GM21786 (cell line): ENCODE results near the gene PLA2G2C.
"Not testable (repeated sequence)": the region's sequence is repeated elsewhere in the genome, so short reads cannot be mapped to it uniquely, and the experiment has no call there.

ENCODE experiments used
- ATAC-seq: cut with Tn5 transposase; IDR thresholded peaks from one replicate; pipeline ENCODE4 v1.9.1; 2021; ENCODE audit not compliant: unreplicated experiment

The PLA2G2C gene, protein sequence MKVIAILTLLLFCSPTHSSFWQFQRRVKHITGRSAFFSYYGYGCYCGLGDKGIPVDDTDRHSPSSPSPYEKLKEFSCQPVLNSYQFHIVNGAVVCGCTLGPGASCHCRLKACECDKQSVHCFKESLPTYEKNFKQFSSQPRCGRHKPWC

DNA sequence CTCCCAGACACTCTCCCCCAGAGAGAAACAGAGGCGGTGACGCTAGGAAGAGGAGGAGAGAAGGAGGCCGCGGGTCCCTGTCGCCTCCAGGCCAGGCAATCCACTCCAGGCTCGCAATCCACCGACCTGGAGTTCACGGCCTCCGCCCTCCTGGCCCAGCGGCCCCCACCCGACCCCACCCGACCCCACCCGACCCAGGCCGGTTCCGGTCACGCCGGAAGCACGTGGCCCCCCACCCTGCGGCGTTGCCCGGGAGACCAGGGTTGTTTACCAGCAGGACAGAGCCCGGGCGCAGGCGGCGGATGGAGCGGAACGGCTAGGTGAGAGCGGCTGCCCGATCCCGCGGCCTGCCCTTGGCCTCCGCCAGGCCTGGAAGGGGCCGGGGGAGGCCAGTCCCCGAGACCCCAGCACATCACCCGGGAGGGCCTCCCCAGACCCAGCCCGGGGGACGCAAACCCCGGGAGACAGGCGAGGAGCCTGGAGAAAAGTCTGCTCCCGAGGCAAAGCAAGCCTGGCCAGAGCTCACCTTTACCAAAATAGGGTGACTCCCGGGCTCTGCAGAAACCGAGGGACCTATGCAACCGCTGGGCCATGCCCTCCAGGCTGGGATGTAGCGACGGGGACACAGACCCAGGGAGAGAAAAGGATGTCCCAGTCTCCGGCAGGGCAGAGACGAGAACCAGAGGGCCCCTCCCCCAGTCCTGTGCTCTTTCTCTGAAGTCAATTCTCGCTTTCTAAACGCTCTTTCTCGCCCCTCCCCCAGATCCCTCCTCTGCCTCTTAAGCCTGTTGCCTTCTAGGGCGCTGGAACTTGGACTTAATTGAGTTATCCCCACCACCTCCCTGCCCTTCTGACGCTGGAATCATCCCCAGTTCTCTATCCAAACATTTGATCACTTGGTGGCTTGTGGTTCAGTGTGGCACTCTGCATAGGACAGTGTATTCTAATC, at the start of gene PLA2G2C, which contains the start of gene UBXN10:
TSS of gene PLA2G2C (minus strand) at position 685 of the 949 bp plus-strand sequence. CDS start 9,155 bp downstream, outside the sequence.
TSS of gene UBXN10 (plus strand) at position 263 of the 949 bp plus-strand sequence. CDS start 4,466 bp downstream, outside the sequence.
- no peak for ATAC-seq

DNA sequence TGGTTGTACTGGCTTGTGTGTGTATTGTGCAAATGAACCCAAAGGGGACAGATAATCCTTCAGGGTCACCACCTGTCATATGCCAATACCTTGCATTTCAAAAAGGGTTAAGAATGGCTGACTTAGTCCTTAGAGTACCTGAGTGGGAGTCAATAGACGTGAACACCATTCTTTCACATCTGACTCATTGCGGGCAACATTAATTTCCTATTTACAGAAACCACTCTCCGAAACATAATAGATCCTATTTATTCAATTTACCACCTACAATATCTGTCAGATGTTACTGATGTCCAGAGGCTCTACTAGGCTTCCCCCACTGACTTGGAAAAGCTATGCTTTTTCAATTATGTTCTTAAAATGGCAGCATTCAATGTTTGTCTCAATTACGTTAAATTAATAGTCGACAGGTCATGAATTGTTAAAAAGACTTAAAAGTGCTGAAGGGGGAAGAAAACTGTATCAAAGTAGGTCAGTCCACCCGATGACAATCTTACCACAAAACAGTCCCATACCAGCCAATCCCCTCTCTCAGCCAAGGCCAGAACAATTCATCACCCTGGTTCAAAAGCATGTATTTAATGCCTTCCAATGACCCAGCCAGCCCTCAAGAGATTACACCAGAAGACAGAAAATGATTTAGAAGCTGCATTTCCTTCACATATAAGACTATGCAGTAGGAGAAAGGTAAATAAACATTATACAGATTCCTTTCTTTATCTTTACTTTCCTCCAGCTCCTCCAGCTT, 48.6 kb upstream of the PLA2G2C start:
- ATAC-seq: no peak

DNA sequence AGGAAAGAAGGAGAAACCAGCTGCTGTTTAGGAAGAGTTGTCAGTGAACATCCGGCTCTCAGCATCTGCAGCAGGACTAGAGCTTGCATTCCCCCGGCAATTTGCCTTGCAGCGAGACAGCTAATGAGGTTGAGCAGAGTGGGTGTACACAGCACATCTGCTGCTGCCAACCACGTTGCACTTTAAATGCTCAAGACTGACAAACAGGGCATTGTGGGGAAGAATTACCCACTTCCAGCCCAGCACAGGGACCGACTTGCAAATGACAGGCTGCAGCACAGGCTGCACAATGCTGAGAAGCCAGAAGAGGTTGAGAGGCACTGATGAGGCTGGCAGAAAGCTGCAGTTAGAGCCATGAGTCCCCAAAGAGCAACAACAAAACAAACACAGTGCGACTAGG, 47.5 kb upstream of the PLA2G2C start:
- ATAC-seq: no peak

DNA sequence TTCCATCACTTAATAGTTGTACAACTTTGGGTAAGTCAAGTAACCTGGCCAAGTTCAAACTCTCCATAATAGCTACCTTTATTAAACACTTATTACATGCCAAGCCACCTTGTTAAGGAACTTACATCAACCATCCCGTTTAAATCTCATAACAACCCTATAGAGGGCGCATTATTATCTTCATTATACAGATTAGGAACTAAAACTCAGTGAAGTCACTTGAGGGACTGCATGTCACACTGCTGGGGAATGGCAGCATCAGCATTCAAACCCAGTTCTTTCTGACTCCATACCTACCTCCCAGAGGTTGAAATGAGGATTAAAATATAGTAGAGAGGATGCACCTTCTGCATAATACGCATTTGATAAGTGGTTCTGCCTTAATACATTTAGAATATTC, 47.1 kb upstream of the PLA2G2C start:
- no peak for ATAC-seq

DNA sequence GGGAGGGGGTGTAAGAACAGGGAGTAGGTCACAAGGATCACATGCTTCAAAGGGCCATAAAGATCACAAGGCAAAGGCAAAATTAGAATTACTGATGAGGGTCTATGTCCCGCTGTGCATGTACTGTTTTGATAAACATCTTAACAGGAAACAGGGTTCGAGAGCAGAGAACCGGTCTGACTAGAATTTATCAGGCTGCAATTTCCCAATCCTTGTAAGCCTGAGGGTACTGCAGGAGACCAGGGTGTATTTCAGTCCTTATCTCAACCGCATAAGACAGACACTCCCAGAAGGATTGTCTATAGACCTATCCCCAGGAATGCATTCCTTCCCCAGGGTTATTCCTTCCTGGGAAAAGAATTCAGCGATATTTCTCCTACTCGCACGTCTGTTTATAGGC, 46.2 kb upstream of the PLA2G2C start:
- not testable (repeated sequence) for ATAC-seq

DNA sequence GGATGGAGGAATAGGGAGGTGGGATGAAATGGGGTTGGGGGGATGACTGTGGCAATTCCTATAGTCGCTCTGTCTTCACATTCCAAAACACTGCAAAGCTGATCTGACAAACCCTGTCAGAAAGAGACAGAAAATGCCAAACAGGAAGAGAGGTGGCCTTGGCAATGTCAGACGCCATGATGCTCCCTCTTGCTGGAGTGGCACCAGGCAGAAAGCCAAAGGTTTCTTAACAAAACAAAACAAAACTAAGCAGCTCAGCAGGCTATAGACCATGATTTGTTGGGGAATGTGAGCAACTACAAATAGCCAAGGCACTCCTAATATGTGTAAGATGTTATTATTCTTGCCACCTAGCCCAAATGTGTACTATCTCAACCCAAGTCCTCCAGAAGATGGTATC, 42.9 kb upstream of the PLA2G2C start:
- ATAC-seq: no peak

DNA sequence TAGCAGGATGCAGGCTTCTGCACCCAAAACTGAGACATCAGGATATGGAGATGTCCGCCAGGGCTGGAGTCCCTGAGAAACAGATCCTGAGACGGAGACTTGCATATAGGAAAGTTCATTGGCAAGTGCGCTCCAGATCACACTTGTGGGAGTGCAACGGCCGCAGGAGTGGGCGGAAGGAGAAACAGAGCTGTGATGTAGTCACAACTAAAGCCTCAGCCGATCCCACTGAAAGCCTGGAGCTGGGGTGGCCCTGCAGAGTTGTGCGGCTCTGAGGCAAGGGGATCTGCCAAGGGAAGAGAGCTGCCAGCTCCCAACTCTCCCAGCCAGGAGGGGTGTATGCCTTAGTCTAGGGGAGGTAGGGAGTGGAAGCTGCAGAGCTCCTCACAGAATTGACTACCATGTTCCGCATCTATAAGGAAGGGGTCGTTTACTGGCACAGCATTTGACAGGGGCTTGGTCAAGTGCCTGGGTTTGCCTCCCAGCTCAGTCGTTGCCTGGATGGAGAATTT, 42.1 kb upstream of the PLA2G2C start:
- no peak for ATAC-seq

DNA sequence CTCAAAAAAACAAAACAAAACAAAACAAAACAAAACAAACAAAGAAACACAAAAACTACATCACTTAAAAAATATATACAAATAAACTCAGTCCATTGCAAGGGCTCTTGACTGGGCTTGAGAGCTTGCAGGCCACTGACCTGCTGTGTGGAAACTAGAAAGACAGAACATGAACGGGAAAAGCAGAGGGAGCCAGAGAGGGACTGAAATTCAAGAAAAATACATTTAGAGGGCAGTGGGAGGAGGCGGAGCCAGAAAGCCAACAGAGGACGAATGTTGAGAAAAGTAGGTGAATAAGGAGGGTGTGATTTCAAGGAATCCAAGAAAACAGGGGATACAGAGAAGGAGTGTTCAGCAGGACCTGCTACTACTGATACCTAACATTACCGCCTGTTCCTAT, 41.4 kb upstream of the PLA2G2C start:
- no peak for ATAC-seq

DNA sequence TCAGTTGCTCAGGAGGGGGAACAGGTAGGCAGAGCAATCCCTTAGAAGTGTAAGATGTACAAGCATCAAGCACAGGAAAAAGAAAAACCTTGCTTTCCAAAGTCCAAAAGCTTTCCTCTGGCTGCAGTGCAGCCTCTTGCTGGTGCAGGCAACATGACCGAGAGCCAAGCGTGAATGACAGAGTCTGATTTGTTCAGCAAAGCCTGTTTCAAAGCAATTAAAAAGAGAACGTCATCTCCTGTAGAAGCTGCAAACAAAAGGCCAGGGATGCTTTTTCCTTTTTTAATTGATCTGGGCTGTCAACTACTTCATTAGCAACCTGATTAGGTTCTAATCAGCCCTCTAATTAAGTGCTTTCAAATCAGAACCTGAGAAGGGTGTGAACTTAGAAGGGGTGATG, 38.2 kb upstream of the PLA2G2C start:
- ATAC-seq: no peak

DNA sequence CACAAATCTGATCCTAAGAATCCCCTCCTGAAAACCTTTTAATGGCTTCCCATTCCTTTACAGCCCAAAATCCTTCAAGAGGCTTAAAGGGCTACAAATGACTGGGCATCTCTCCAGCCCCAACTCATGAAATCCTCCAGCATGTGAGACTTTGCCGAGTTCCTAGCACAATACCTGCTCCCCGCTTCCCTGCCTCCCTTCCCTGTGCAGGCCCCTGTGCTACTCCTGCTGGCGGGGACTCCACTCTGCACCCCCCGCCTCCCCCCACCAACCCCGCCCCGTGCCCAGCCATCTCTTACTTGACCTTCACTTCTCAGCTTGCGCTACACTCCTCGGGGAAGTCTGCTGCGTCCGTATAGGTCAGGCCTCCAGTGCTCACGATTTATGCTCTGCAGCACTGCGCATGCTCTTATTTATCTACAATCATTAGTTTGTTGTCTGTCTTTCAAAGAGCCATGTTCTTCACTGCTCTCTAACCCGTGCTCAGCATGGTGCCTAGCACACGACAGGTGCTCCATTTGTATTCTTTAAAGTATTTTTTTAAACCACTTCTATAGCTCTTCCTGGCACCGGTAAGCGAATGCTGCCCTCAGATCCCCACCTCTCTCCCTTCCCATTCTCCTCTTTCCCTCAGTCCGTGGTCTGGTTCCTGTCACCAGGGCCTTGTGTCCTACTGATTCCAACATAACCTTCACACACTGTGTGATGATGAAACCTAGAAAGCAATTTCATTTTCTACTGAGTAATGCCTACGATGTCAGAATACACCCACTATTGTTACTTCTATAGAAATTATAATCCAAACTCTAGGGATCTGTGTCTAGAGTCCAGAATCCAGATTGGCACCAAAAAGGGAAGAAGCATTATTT, 37.5 kb upstream of the PLA2G2C start:
- ATAC-seq: no peak

DNA sequence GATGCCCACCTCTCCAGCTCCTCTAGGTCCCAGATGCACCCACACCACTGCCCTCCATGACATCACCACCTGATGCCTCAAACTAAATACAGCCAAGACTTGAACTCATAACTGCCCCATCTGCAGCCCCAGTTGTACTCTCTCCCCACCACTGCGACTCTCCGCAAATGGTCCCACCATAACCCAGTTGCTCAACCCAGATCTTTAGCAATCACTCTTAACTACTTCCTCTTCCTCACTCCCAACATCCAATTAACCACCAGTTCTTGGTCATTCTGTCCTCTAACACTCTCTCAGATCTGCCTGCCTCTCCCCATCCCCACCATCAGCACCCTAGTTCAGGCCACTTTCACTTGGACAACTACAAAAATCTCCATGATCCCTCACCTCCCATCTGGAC, 36.8 kb upstream of the PLA2G2C start:
- ATAC-seq: no peak

DNA sequence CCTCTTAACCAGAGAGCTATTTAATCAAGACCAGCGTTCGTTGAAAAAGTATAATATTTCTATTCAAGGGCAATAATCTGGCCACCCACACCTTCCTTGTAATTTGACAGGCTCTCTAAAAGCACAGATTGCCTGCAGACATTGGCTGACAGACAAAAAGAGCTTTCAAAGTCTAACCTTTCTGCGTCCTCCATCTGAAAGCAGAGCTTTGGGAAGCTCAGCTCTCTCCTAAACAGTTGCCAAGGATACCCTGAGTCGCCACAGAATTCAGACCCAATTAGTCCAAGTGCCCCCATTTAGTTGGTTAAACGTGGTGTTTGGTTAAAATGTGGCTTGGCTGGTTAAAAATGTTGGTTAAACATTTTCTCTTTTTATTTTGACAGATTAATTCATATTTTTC, 33.7 kb upstream of the PLA2G2C start:
- ATAC-seq: no peak

DNA sequence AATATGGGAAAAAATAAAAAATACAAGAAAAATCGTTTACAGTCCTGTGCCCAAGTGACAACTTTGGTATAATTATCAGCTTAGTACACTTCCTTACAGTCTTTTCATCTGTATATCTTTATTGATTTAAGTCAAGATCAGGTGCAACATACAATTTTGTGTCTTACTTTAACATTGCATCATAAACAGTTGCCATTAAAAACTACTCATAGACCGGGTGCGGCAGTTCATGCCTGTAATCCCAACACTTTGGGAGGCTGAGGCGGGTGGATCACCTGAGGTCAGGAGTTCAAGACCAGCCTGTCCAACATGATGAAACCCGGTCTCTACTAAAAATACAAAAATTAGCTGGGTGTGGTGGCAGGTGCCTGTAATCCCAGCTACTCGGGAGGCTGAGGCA, 32.7 kb upstream of the PLA2G2C start:
- not testable (repeated sequence) for ATAC-seq

DNA sequence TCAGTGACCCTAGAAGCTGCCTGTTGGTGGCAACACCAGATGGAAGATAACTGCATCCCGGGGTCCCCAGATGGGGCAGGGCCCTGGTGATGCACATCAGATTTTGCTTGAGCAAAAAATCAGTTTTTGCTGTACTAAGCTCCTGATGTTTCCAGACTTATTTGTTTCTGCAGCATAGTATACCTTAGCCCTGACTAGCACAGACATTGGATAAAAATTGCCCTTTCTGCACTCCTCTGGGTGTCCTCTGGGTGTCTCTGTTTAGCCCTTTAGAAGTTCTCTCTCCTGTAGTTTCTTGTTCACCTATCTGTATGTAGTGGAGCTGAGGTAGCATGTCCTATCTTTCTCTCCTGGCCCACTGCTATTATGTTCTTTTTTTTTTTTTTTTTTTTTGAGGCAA, 30.3 kb upstream of the PLA2G2C start:
- no peak for ATAC-seq

DNA sequence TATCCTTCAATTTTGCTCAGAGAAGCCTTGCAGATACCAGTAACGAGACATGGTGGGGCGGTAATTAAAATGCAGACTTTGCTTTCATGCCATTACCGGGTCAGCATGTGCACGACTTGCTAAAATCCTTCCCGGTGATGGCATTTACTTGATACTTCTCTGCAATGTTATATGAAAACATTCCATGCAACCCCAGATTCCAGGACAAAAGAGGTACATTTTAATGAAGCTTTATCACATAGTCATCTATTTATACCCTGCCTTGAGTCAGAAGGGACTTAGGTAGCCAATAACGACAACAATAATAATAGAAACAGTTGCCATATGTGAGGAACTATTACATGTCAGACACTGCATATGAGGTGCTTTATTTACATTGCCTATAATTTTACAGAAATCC, 29.4 kb upstream of the PLA2G2C start:
- no peak for ATAC-seq

DNA sequence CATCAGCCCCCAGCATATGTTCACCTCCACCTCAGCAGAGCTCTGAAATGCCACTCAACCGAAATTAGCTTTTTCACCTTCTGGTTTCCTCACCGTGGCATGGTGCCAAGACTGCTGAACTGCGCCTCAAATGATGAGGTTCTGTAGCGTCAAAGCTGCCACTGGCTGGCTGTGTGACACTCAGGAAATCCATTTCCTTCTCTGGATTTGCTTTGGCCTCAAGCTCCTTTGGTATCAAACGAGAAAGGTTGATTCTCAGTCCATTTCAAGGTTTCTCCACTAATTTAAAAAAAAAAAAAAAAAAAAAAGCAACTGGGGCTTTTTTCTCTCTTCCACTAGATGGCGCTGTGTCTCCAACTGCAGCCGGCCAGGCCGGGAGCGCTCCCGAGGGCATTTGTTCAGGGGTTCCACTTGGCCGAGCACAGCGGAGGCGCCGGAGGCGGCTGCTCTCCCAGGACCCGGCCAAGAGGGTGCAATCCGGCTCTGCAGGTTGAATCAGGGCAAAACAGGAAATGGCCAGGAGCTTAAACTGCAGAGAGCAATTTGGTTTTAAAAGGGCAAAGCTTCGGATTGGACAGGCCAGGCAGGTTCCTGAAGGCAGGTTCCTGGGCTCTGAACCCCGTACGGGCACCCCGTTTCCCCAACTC, 26.5 kb upstream of the PLA2G2C start:
- no peak for ATAC-seq

DNA sequence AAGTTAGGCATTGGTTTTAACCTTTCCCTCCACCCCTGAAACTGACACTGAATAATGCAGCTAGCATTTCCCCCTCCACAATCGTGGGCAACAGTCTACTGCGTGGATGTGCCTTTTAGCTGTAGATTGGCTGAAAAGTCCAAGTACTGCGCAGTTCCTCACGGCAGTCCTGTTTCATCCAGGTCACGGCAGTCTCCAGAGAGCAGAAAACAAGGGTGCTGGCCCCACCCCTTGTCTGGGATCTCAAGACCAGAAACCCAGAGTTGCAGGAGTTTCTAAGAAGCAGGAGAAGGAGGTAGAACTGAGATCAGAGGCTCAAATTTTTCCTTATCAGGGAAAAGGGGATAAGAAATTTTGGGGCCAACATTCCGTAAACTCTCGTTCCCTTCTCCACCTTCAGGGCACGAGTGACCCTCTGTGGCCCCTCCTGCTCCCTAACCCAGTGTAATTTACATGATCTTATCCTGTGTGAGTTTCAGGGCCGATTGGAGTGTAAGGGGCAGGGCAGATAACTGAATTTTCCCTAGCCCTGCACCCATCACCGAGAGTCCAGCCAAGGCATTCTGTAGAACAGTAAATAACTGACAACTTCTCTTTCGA, 25.9 kb upstream of the PLA2G2C start:
- ATAC-seq: no peak

DNA sequence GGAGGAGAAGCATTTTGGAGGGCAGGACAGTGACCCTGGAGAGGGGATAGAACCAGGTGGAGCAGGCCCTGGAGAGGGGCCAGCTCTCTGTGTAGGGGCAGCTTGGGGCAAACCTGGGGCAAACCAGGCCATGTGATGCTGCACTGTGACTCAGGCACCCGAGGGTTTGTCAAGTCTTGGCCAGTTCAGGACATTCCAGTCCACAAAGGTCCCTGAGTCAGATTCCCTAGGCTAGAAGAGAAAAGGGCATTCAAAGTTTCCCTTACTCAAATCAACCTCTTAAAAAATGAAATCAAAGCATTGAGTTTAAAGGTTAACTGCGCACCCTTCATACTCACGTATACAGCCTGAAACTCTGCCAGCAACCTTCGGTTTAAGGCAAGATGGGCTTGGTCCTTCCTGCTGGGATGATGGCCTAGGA, 25.2 kb upstream of the PLA2G2C start:
- no peak for ATAC-seq

DNA sequence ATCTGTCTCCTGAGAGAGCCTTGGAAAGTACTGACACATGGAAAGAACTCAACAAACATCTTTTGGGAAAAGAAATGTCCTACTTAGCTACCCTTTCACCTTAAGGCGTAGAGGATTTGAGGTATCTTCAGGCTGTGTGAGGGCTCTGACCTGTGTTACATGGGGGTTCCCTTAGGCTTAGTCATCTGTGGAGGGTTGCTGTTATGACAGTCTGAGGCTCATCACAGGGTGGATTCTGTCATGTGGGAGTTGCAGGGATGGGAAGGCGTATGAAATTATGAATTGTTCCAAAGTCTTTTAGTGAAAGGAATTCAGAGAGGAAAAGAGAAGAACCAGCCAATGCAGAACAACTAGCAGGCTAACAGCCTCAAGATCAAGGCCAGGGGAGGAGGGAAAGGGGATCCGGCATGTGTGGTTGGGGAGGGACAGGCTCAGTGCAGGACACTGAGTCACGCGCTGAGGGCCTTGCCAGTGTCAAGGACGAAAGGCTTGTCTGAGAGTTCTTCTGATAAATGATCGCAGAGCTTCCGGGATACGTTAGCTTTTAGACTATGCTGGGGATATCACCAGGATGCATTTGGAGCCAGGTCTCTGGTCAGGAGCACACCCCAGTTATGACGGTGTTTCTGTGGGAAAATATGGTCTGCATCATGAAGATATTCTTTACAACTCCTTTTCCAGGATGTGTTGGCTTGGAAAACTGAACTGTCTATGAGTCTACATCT, 24.6 kb upstream of the PLA2G2C start:
- ATAC-seq: no peak
